ENCODE measurements around the gene TSPAN11. TPM values are rescaled to one million over a fixed set of nuclear protein-coding genes. Genes with fewer than 3 reads are reported as not detected.

TSPAN11 gene
- total and polyA plus RNA-seq, 4 donors: 1.4 to 12.1 (median 3.9) TPM

GRCh38 chr12:31007153-31007495 is 80.6 kb downstream of the TSPAN11 start:
- H3K4me3 ChIP-seq: no peak overlapping the region
- no peak overlapping the region for H3K9ac ChIP-seq (ENCODE audit: insufficient read depth in 1 of 2, low read length in 2 of 2)
- H3K27ac ChIP-seq (ENCODE audit: low read depth in 1 of 2, low read length in 1 of 2): no peak overlapping the region
- no peaks in the 10 kb centered on the region for H3K9me3 ChIP-seq (ENCODE audit: control insufficient read depth in 4 of 4, insufficient read depth in 3 of 4, low read length in 3 of 4)
- WGBS, 2 donors: 81 to 89% methylated on average over 3 of the region's 3 CpGs
- DNase-seq (no peak), ATAC-seq (ENCODE audit: insufficient read depth, low FRiP score) (no peak)
- no peak for TF ChIP-seq CTCF (IDR thresholded peaks at IDR 0.05; ENCODE audit: control extremely low read depth, extremely low read depth)
- H3K27me3 ChIP-seq (ENCODE audit: control insufficient read depth in 3 of 3, insufficient read depth in 3 of 3, low read length in 2 of 3): no peaks in the 10 kb centered on the region
- H3K4me1 ChIP-seq (ENCODE audit: control insufficient read depth in 5 of 5, insufficient read depth in 5 of 5, low read length in 5 of 5): peaks cover 0 to 7% (median 0%) of the 10 kb centered on the region in 5 donors
- no peaks in the 10 kb centered on the region for H3K36me3 ChIP-seq (ENCODE audit: control insufficient read depth in 4 of 4, insufficient read depth in 4 of 4, low read length in 4 of 4)

- Histone ChIP-seq H3K9ac (ENCODE audit: insufficient read depth in 1 of 2, low read length in 2 of 2) (no peak overlapping the region), H3K4me1 (ENCODE audit: control insufficient read depth in 5 of 5, insufficient read depth in 5 of 5, low read length in 5 of 5) (peaks cover 0 to 7% (median 0%) of the 10 kb centered on the region in 5 donors), H3K4me3 (no peak overlapping the region), H3K9me3 (ENCODE audit: control insufficient read depth in 4 of 4, insufficient read depth in 3 of 4, low read length in 3 of 4) (no peaks in the 10 kb centered on the region), H3K27me3 (ENCODE audit: control insufficient read depth in 3 of 3, insufficient read depth in 3 of 3, low read length in 2 of 3) (no peaks in the 10 kb centered on the region), H3K36me3 (ENCODE audit: control insufficient read depth in 4 of 4, insufficient read depth in 4 of 4, low read length in 4 of 4) (no peaks in the 10 kb centered on the region), H3K27ac (ENCODE audit: low read depth in 1 of 2, low read length in 1 of 2) (no peak overlapping the region)
- ATAC-seq (ENCODE audit: insufficient read depth, low FRiP score) (no peak), DNase-seq (no peak)
- 86 to 92% methylated on average over 5 of the region's 5 CpGs for WGBS, 2 donors
- no peak for TF ChIP-seq CTCF (IDR thresholded peaks at IDR 0.05; ENCODE audit: control extremely low read depth, extremely low read depth)
These were observed 81.2 kb downstream of the TSPAN11 start for GRCh38 chr12:31007636-31008175.

- no peak for TF ChIP-seq CTCF (IDR thresholded peaks at IDR 0.05; ENCODE audit: control extremely low read depth, extremely low read depth)
- Histone ChIP-seq H3K4me1 (ENCODE audit: control insufficient read depth in 5 of 5, insufficient read depth in 5 of 5, low read length in 5 of 5) (peaks cover 0 to 7% (median 0%) of the 10 kb centered on the region in 5 donors), H3K4me3 (no peak overlapping the region), H3K9me3 (ENCODE audit: control insufficient read depth in 4 of 4, insufficient read depth in 3 of 4, low read length in 3 of 4) (no peaks in the 10 kb centered on the region), H3K27me3 (ENCODE audit: control insufficient read depth in 3 of 3, insufficient read depth in 3 of 3, low read length in 2 of 3) (no peaks in the 10 kb centered on the region), H3K27ac (ENCODE audit: low read depth in 1 of 2, low read length in 1 of 2) (no peak overlapping the region), H3K9ac (ENCODE audit: insufficient read depth in 1 of 2, low read length in 2 of 2) (no peak overlapping the region), H3K36me3 (ENCODE audit: control insufficient read depth in 4 of 4, insufficient read depth in 4 of 4, low read length in 4 of 4) (no peaks in the 10 kb centered on the region)
- DNase-seq: no peak
- no peak for ATAC-seq (ENCODE audit: insufficient read depth, low FRiP score)
- WGBS, 2 donors: 88 to 90% methylated on average over 6 of the region's 6 CpGs
These were observed 81.8 kb downstream of the TSPAN11 start for GRCh38 chr12:31008241-31008761.

Data from lung (tissue), 12 donors.